GM19438 (cell line): ENCODE data around the gene NEAT1.

Experiments
- ATAC-seq: cut with Tn5 transposase; IDR thresholded peaks from one replicate; pipeline ENCODE4 v1.9.1; 2021; ENCODE audit warnings: low read depth; ENCODE audit not compliant: unreplicated experiment

NEAT1 gene

GRCh38 chr11:65421794-65422632, 585 bp upstream of the NEAT1 start:
- no peak for ATAC-seq

GRCh38 chr11:65423516-65424204, 1.1 kb downstream of the NEAT1 start:
- ATAC-seq = no peak

DNA sequence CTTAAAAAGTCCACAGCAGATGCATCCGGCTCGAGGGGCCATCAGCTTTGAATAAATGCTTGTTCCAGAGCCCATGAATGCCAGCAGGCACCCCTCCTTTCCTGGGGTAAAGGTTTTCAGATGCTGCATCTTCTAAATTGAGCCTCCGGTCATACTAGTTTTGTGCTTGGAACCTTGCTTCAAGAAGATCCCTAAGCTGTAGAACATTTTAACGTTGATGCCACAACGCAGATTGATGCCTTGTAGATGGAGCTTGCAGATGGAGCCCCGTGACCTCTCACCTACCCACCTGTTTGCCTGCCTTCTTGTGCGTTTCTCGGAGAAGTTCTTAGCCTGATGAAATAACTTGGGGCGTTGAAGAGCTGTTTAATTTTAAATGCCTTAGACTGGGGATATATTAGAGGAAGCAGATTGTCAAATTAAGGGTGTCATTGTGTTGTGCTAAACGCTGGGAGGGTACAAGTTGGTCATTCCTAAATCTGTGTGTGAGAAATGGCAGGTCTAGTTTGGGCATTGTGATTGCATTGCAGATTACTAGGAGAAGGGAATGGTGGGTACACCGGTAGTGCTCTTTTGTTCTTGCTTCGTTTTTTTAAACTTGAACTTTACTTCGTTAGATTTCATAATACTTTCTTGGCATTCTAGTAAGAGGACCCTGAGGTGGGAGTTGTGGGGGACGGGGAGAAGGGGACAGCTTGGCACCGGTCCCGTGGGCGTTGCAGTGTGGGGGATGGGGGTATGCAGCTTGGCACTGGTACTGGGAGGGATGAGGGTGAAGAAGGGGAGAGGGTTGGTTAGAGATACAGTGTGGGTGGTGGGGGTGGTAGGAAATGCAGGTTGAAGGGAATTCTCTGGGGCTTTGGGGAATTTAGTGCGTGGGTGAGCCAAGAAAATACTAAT, 1.9 kb downstream of the NEAT1 start:
- no peak for ATAC-seq

GRCh38 chr11:65425105-65425970, 2.7 kb downstream of the NEAT1 start:
- ATAC-seq = no peak

GRCh38 chr11:65425971-65426838, 3.6 kb downstream of the NEAT1 start:
- ATAC-seq = no peak

- no peak for ATAC-seq
These were observed 4.5 kb downstream of the NEAT1 start for GRCh38 chr11:65426839-65427690.

GRCh38 chr11:65427691-65428577, 5.3 kb downstream of the NEAT1 start:
- no peak for ATAC-seq

GRCh38 chr11:65428578-65429067, 6.0 kb downstream of the NEAT1 start:
- no peak for ATAC-seq

- no peak for ATAC-seq
These were observed 6.6 kb downstream of the NEAT1 start for GRCh38 chr11:65429068-65429681.

DNA sequence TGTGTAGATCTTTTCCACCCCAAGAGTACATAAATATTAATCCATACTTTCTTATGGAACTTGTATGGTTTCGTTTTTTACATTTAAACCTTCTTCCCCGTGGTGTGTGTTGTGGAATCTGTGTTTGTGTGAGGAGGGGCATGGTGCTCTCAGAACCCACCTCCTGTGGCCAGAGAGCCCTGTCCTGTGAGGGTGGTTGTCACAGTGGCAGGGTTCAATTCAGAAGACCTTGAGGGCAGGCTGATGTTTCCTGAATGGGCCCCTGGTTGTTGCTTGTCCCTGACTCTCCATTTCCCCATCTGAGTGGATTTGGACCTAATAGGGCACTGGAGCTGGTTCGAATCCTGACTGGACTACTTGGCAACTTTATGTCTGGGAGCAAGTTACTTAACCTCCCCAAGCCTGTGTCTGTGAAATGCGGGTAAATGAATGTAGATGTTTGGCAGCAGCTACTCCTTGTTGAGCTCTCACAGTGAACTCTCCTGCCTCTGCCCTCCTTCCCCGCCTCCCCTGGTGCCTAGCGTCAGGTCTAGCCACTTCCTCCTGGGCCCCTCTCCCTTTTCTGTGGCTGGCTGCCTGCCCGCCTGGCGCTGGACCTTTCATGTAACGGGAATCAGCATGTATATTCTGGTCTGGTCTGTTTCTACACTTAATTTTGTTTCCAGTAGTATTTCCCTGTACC, 7.3 kb downstream of the NEAT1 start:
- no peak for ATAC-seq

DNA sequence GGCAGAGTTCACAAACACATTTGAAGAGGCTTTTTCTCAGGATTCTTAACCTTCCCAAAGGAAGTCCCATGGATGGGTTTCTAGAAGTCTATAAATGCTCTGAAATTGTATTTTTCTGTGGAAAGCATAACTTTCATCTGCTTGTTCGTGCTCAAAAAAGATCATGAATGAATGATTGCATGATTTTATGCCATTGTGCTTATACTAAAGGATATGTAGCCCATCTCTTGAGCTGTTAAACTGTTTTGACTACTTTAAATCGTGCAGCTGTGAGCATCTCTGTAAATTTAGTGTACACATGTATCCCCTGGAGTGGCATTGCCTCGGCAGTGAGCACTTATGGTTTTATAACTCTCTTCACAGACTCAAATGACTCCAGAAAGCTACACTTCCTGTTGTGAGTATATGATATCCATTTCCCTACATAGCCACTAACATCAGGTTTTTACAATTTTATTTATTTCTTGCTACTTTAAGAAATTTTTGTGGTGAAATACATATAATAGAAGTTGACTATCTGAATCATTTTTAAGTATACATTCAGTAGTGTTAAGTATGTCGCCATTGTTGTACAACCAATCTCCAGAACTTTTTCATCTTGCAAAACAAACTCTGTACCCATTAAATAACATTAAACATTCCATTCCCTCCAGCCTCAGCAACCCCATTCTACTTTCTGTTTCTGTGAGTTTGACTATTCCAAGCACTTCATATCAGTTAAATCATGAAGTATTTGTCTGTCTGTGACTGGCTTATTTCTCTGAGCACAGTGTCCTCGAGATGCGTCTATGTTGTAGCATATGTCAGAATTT, 8.0 kb downstream of the NEAT1 start:
- ATAC-seq = no peak

DNA sequence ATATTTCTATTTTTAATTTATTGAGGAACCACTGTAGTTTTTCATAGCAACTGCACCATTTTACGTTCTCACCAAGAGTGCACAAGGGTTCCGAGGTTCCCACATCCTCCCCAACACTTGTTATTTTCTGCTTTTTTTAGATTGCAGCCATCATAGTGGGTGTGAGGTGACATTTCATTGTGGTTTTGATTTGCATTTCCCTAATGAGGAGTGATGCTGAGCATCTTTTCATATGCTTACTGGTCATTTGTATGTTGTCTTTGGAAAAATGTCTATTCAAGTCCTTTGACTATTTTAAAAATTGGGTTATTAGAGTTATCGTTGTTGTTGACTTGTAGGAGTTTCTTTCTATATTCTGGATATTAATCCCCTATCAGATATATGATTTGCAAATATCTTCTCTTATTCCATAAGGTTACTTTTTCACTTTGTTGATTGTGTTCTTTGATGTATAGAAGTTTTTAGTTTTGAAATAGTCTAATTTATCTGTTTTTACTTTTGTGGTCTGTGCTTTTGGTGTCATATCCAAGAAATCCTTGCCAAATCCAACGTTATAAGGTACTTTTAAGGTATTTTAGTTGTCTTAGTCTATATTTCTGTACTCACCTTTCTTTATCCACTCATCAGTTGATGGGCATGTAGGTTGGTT, 9.0 kb downstream of the NEAT1 start:
- no peak for ATAC-seq

DNA sequence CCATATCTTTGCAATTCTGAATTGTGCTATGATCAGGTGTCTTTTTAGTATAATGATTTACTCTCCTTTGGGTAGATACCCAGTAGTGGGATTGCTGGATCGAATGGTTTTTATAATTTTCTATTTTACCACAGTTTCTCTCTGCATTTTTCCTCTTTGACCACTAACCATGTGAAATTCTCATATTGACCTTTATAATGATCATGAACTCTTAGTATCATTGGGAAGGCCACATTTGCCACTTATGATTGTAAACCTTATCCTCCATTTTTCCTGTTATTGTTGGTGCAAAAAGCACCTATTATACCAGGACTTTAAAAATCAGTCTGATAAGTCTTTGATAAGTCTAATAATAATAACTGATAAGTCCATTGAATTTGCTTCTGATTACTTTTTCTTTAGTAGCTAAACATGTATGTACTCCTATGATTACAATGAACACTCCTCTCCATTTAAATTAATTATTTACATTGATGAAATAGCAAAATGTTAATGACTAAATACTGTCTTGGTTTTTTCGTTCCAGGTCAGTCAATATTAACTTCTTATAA, 9.6 kb downstream of the NEAT1 start:
- ATAC-seq = no peak
